Body of pancreas (tissue), 4 donors: ENCODE results near the gene RHOC.

Experiments used
- POLR2A ChIP-seq, 3 donors: fragments of 450-650 bp; IDR thresholded peaks; one replicate each; pipeline ENCODE4 v1.6.1; 2016; ENCODE audit warnings: antibody characterized with exemption in 3 of 3, mild to moderate bottlenecking in 2 of 3
- TF ChIP-seq, protein P1 (sequence below), 7 experiments: fragments of 450-650 bp in 4 of 7; fragments of 200-600 bp in 3 of 7; sonication (generic) in 3 of 7; IDR thresholded peaks; one replicate each; pipeline ENCODE4 v1.5.1; 2016 to 2019; ENCODE audit warnings: antibody characterized with exemption in 7 of 7

DNA sequence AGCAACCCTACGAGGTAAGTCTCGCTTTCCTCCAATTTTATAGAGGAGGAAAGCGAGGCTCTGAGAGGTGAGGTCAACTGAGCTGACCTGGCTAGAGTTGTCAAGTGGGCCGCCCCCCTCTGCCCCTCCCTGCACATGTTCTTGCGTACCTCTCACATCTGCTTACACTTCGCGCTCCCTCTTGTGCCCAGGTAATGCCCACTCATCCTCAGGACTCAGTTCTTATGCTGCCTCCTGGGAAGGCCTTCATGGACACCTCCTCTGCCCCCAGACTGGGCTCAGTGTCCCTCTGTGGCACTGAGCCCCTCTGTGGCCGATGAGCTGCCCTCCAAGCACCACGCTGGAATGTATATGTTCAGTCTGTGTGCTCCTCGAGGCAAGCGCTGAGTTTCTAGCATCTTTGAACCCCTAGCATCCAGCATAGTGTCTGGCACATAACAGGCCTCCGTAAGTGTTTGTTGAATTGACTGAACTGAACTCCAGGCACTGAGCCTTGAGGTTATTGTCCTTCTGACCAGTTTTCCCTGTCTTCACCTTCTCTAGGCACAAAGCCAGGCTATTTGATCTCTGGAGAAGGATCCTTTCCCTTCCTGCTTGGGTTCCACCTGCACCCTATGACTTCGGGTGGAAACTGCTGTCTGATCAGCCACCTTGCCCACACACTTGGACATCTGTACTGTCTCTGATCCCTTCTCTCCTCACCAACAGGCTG is 19.0 kb downstream of the RHOC start:
- TF ChIP-seq, protein P1, sequence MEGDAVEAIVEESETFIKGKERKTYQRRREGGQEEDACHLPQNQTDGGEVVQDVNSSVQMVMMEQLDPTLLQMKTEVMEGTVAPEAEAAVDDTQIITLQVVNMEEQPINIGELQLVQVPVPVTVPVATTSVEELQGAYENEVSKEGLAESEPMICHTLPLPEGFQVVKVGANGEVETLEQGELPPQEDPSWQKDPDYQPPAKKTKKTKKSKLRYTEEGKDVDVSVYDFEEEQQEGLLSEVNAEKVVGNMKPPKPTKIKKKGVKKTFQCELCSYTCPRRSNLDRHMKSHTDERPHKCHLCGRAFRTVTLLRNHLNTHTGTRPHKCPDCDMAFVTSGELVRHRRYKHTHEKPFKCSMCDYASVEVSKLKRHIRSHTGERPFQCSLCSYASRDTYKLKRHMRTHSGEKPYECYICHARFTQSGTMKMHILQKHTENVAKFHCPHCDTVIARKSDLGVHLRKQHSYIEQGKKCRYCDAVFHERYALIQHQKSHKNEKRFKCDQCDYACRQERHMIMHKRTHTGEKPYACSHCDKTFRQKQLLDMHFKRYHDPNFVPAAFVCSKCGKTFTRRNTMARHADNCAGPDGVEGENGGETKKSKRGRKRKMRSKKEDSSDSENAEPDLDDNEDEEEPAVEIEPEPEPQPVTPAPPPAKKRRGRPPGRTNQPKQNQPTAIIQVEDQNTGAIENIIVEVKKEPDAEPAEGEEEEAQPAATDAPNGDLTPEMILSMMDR (IDR thresholded peaks at IDR 0.05): no peak
- no peak for TF ChIP-seq POLR2A (IDR thresholded peaks at IDR 0.05)
